WERI-Rb-1 (cell line): Measurements from ENCODE around the gene TNFAIP1.
A peak's percentile ranks its signal among the peaks of the same experiment; 100 is the strongest.

Source experiments
- DNase-seq: peaks from one replicate; pipeline ENCODE4 v3.0.0-alpha.2; 2020
- H3K27ac ChIP-seq: fragments of 250-450 bp; sonication (Bioruptor Pico); 2 replicates; pipeline ENCODE4 v1.5.1; 2020; ENCODE audit warnings: mild to moderate bottlenecking, moderate library complexity
- H3K27me3 ChIP-seq: fragments of 250-450 bp; sonication (Bioruptor Pico); 2 replicates; pipeline ENCODE4 v1.5.1; 2021; ENCODE audit warnings: mild to moderate bottlenecking, low read depth, moderate library complexity; ENCODE audit not compliant: insufficient read depth, severe bottlenecking
- H3K36me3 ChIP-seq: fragments of 250-450 bp; sonication (Bioruptor Pico); 2 replicates; pipeline ENCODE4 v1.5.1; 2020; ENCODE audit warnings: mild to moderate bottlenecking, moderate library complexity
- H3K4me3 ChIP-seq: 2 replicates; pipeline ENCODE4 v1.5.1; 2011; ENCODE audit warnings: low read depth, mild to moderate bottlenecking, control low read depth, low read length
- H3K9me3 ChIP-seq: fragments of 250-450 bp; sonication (Bioruptor Pico); 2 replicates; pipeline ENCODE4 v1.5.1; 2021; ENCODE audit warnings: mild to moderate bottlenecking, moderate library complexity; ENCODE audit not compliant: severe bottlenecking
- TF ChIP-seq, protein P1 (sequence below): IDR thresholded peaks from 2 replicates; pipeline ENCODE4 v1.5.1; 2011; ENCODE audit warnings: low read depth, mild to moderate bottlenecking, control low read depth, inconsistent platforms, low read length

Gene TNFAIP1

DNA sequence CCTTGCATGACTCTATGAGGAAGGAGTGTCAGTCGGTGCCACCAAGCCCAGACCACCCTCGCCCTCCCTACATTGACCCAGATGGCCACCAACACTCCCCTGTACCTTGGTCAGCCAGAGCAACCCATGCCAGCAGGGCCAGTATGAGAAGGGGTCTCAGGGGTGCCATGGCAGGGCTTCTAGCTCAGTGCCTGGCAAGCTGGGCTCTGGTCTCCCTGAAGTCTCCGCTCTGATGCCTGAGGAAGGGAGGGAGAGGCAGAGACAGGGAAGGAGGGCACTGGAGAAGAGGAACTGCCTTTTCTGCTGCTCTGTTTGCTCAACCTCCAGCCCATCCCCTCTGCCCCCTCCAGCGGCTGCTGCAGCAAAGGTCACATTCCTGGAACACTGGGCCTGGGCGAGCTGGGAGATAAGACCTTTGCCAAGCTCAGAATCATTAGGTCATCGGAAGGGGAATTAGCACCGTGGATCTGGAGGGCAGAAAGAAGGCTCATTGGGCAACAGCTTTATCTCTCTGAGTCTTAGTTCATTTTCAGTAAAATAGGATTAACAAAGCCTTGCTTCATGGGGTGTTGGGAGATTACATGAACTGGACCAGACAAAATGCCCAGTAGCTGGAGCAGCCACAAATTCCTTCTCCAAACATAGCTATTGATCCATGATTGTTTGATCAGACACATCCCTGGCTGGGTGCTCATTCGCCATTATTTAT lies 34.6 kb downstream of the TNFAIP1 start, which contains the start of gene VTN:
TSS of gene VTN (minus strand) at position 273 of the 709 bp plus-strand sequence. CDS start at position 169, 104 bp downstream.
- TF ChIP-seq, protein P1, sequence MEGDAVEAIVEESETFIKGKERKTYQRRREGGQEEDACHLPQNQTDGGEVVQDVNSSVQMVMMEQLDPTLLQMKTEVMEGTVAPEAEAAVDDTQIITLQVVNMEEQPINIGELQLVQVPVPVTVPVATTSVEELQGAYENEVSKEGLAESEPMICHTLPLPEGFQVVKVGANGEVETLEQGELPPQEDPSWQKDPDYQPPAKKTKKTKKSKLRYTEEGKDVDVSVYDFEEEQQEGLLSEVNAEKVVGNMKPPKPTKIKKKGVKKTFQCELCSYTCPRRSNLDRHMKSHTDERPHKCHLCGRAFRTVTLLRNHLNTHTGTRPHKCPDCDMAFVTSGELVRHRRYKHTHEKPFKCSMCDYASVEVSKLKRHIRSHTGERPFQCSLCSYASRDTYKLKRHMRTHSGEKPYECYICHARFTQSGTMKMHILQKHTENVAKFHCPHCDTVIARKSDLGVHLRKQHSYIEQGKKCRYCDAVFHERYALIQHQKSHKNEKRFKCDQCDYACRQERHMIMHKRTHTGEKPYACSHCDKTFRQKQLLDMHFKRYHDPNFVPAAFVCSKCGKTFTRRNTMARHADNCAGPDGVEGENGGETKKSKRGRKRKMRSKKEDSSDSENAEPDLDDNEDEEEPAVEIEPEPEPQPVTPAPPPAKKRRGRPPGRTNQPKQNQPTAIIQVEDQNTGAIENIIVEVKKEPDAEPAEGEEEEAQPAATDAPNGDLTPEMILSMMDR, result peak; percentile 46
- peak within 1 kb of the TSS; percentile 80 for H3K27ac ChIP-seq
- peak; percentile 90 for DNase-seq

DNA sequence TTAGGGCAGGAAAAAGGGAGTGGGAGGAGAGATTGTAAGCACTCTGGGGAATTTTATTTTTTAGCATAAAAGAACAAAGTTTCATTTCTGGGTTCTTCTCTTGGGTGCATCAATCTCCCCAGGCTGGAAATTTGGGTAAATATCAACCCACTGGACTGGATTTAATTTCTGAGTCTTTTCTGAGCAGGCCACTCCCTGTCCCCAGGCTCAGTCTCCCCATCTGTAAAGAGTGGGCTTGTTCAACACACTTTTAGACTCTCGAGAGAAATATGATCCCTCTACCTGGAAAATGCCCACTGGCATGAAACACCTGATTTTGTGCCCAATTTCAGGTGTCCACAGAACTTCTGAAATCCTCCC lies 35.2 kb downstream of the TNFAIP1 start:
- DNase-seq, result no peak
- no peaks in the 10 kb centered on the region for H3K27me3 ChIP-seq
- no peaks in the 10 kb centered on the region for H3K9me3 ChIP-seq
- H3K36me3 ChIP-seq, result peaks cover 8% of the 10 kb centered on the region
- H3K4me3 ChIP-seq, result peak overlapping the region; percentile 34
- TF ChIP-seq, protein P1, result no peak
- peak overlapping the region; percentile 80 for H3K27ac ChIP-seq

More for the DNA sequence above, 34.6 kb downstream of the TNFAIP1 start, which contains the start of gene VTN:
- no peaks in the 10 kb centered on the region for H3K9me3 ChIP-seq
- H3K27me3 ChIP-seq, result no peaks in the 10 kb centered on the region
- peaks cover 8% of the 10 kb centered on the region for H3K36me3 ChIP-seq
- peak within 1 kb of the TSS; percentile 34 for H3K4me3 ChIP-seq

DNA sequence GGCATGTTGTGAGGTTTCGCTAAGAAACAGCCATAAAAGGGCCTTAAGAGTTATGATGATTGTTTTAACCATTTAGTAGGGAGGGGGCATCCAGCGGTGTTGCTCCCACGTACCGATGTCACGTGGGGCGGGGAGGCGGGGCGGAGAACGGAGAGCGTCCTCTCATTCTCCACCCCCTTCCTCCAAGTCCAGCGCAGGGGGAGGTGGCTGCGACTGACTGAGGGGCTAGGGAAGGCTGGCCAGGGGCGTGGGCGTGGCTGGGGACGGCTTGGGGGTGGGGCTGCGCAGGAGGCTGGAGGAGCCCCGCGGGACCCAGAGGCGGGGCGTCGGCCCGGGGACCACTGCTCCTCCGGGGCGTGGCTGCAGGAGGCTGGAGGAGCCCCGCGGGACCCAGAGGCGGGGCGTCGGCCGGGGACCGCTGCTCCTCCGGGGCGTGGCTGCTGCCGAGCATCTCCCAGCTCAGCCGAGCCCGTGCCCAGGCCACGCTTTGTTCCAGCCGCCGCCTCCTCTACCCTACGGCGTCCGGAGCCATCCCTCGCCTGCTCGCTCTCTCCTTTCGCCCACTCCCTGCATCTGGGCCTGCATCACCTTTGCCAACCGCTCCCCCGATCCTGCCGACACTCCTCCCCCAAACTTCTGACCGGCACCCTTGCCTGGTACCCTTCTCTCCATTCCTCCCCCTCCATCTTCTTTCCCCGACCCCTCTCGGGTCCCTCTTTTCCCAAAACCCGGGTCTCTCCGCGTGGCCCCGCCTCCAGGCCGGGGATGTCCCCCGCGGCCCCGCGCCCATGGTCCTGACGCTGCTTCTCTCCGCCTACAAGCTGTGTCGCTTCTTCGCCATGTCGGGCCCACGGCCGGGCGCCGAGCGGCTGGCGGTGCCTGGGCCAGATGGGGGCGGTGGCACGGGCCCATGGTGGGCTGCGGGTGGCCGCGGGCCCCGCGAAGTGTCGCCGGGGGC lies 36.0 kb downstream of the TNFAIP1 start, which contains the start of gene SARM1:
TSS of gene SARM1 (plus strand) at position 450 of the 958 bp plus-strand sequence. CDS start at position 789, 339 bp downstream.
- H3K36me3 ChIP-seq, result peaks cover 8% of the 10 kb centered on the region
- TF ChIP-seq, protein P1, result no peak
- DNase-seq, result peak; percentile 98
- peak within 1 kb of the TSS; percentile 82 for H3K27ac ChIP-seq
- peak within 1 kb of the TSS; percentile 92 for H3K4me3 ChIP-seq
- H3K27me3 ChIP-seq, result no peaks in the 10 kb centered on the region
- H3K9me3 ChIP-seq, result no peaks in the 10 kb centered on the region

DNA sequence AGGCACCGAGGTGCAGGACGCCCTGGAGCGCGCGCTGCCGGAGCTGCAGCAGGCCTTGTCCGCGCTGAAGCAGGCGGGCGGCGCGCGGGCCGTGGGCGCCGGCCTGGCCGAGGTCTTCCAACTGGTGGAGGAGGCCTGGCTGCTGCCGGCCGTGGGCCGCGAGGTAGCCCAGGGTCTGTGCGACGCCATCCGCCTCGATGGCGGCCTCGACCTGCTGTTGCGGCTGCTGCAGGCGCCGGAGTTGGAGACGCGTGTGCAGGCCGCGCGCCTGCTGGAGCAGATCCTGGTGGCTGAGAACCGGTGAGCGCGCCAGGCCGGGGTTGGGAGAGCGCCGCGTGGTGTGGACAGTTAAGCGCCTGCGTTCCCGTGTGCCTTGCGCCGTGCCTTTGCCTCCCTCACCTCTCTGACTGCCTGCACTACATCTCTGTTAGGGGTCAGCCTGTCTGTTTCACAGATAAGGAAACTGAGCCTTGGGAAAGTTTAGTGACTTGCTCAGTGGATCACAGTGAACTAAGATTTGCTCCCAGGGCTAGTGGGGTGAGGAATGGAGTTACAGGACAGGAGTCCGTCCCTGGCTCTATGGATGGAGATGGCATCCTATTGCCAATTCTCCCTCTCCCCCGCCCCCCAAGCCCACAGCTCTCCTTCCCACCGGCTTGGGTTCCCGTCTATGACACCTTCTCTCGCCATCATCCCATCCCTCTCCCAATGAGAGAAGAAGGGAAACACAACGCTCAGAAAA lies 36.8 kb downstream of the TNFAIP1 start:
- TF ChIP-seq, protein P1, result no peak
- H3K9me3 ChIP-seq, result no peaks in the 10 kb centered on the region
- H3K36me3 ChIP-seq, result peaks cover 8% of the 10 kb centered on the region
- peak overlapping the region; percentile 82 for H3K27ac ChIP-seq
- H3K27me3 ChIP-seq, result no peaks in the 10 kb centered on the region
- peak overlapping the region; percentile 92 for H3K4me3 ChIP-seq
- DNase-seq, result peak; percentile 46

DNA sequence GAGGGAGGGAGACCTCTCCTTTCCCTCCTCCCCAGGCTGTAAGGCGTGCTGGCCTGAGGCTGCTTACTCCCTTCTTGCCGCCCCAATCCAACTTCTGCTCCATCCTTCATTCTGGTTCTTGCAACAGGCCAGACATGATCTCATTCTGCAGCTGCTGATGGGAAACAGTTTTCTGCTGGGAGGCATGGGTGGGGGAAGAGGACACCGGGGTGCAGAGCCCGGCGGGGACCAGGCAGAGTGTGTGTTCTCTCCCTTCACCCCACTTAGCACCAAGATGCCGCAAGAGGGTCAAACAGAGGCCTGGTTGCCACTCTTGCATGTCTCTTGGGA lies 37.3 kb downstream of the TNFAIP1 start:
- TF ChIP-seq, protein P1, result no peak
- peak overlapping the region; percentile 82; the same call in 1 of the 2 replicates for H3K27ac ChIP-seq
- H3K4me3 ChIP-seq, result peak overlapping the region; percentile 92
- H3K27me3 ChIP-seq, result no peaks in the 10 kb centered on the region
- no peaks in the 10 kb centered on the region for H3K9me3 ChIP-seq
- no peak for DNase-seq
- peaks cover 8% of the 10 kb centered on the region for H3K36me3 ChIP-seq
